GM19099 (cell line): Measurements from ENCODE around the gene ZNF19.

ENCODE experiments used
- POLR2A ChIP-seq: IDR thresholded peaks from 3 replicates; pipeline ENCODE4 v1.6.1; 2011; ENCODE audit warnings: low read depth; ENCODE audit not compliant: insufficient read length; ENCODE audit errors: extremely low read depth

ZNF19 gene

DNA sequence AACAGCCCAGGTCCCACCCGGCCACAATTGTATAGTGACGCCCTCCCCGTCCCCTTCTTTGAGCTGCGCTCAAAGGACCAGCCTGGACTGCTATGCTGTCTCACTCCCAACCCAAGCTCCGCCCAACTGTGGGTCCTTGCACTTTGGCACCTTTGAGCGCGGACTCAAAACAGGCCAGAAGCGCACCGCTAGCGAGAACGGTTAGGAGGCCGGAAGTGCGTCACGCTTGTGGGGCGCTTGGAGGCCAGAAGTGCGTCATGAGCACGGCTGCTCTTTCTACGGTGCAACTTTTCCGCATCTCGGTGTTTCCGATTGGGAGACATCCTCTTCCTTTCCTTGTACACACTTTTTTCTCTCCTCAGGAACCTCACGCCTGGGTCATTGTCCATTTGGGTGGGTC lies at the start of gene ZNF19:
Gene ZNF19, minus strand, starts transcription at position 203 of the 400 bp plus-strand sequence. CDS start 7,210 bp downstream, outside the sequence.
- TF ChIP-seq POLR2A, result no peak

DNA sequence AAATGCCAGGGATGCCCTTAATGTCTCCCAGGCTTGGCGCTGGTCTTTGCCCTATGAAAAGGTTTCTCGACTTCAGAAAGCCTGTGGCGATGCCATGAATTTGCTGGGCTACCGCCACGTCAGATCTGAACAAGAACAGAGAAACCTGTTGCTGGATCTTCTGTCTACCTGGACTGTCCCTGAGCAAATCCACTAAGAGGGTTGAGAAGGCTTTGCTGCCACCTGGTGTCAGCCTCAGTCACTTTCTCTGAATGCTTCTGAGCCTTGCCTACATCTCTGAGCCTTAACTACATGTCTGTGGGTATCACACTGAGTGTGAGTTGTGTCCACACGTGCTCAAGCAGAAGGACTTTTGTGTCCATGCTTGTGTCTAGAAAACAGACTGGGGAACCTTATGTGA lies 48.5 kb upstream of the ZNF19 start:
- no peak for TF ChIP-seq POLR2A

DNA sequence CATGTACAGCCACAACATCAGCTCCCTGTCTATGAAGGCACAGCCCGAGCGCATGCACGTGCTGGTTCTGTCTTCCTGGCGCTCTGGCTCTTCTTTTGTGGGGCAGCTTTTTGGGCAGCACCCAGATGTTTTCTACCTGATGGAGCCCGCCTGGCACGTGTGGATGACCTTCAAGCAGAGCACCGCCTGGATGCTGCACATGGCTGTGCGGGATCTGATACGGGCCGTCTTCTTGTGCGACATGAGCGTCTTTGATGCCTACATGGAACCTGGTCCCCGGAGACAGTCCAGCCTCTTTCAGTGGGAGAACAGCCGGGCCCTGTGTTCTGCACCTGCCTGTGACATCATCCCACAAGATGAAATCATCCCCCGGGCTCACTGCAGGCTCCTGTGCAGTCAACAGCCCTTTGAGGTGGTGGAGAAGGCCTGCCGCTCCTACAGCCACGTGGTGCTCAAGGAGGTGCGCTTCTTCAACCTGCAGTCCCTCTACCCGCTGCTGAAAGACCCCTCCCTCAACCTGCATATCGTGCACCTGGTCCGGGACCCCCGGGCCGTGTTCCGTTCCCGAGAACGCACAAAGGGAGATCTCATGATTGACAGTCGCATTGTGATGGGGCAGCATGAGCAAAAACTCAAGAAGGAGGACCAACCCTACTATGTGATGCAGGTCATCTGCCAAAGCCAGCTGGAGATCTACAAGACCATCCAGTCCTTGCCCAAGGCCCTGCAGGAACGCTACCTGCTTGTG lies 47.8 kb upstream of the ZNF19 start:
- TF ChIP-seq POLR2A, result no peak

DNA sequence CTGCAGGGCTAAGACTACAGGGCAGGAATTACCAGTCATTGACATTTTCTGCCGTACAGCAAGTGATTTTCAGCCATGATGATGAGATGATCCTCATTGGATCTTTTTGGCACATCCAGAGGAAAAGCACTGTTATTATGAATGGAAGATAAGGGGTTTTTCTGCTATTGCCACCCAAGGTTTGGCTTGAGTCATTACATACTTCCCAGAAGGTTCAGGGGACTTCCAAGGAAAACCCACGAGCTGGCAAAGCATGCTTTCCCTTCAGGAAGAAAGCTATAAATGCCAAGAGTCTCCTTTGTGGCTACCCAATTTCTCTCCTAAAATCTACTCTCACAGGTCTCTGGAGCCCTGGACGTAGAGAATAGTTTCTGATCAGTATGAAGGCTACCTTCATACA lies 43.2 kb upstream of the ZNF19 start:
- no peak for TF ChIP-seq POLR2A

- no peak for TF ChIP-seq POLR2A
Measured at GRCh38 chr16:71528863-71529262, 39.7 kb upstream of the ZNF19 start.

DNA sequence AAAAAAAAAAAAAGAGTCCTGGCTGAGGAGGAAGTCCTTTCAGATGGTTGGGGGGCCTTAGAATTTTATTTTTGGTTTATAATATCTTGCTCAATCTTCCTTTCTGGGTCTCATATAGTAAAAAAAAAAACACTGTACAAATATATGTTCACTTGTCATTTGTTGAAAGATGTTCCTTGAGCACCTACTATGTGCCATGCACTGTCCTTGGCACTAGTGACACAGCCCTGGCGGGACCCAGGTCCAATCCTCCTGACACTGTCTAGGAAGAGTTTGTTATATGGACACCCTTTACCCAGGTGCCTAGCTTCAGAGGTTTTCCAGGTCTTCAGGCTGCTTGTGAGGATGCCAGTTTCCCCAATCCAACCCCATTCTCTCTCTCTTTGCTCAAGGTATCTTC lies 39.1 kb upstream of the ZNF19 start:
- no peak for TF ChIP-seq POLR2A

DNA sequence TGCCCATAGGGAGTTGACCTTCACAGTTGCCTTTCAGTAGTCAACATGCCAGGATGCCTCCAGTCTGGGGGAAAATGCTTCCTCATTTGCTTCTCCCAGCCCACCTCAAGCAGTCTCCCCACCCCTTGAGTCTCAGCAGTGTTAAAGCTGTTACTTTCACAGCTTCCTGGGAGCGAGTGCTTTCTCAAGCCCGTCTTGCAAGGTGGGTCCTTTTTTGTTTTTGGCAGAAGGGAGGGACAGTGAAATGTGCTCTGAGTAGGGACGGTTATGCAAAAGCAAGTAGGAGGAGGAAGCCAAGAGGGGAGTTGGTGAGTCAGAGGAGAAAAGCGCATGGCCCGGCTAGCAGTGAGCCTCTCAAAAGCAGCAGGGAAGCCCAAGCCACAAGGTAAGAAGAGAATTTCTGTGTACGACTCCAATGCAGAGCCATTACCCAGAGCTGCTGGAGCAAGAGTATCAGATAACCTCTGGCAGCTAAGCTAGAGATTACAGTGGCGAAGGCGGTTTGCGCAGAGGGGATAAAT lies 37.0 kb upstream of the ZNF19 start, which contains the start of gene CHST4:
Gene CHST4, plus strand, starts transcription at position 316 of the 521 bp plus-strand sequence. CDS start 10,252 bp downstream, outside the sequence.
- TF ChIP-seq POLR2A, result no peak

GRCh38 chr16:71524566-71525553 lies 35.7 kb upstream of the ZNF19 start:
- no peak for TF ChIP-seq POLR2A

- no peak for TF ChIP-seq POLR2A
Measured at GRCh38 chr16:71520550-71520949, 31.4 kb upstream of the ZNF19 start.

DNA sequence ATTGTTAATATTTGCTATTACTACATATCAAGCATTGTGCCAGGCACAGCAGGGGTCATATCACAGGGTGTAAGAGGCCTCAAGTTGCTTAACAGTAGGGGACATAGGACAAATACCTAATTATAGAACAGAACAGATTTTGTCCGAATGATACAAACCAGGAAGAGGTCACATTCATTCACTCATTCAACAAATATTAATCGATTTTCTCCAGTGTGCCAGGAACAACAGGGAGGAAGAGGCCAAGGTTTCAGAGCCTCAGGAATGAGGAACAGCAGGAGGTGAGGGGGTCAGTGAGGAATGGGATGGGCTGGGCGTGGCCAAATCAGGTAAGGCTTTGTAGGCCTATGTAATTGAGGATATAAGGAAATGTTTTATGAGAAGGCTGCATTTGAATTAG lies 25.9 kb upstream of the ZNF19 start:
- no peak for TF ChIP-seq POLR2A

DNA sequence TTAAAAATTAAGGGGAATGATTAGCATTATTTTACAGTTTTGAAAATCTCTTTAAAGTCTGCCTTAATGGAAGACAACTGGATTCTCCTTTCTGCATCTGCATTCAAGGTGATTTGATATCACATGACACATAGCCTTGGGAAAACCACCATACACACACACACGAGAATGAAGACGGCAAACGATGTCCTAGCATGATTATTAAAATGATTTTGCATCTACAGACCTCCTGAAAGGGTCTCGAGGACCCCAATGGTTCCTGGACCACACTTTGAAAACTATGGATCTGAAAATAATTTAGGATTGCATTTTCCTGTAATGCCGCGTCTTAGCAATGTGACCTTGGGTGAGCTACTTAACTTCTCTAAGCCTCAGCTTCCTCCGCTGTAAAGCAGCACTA lies 25.4 kb upstream of the ZNF19 start:
- no peak for TF ChIP-seq POLR2A

GRCh38 chr16:71513302-71513701 lies 24.2 kb upstream of the ZNF19 start:
- TF ChIP-seq POLR2A, result no peak

- no peak for TF ChIP-seq POLR2A
Measured at GRCh38 chr16:71507061-71507460, 17.9 kb upstream of the ZNF19 start.

DNA sequence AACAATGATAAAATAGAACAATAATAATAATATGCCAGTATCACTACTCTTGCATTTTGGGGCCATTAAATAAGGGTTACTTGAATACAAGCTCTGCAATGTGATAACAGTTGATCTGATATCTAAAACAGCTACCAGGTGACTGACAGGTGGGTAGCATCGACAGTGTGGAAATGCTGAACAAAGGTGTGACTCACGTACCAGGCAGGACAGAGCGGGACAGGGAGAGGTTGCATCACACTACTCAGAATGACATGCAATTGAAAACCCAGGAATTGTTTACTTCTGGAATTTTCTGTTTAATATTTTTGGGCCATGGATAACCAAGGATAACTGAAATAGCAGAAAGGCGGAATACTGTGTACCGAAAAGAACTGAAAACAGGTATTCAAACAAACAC lies 15.8 kb upstream of the ZNF19 start:
- TF ChIP-seq POLR2A, result no peak

- no peak for TF ChIP-seq POLR2A
Measured at GRCh38 chr16:71501547-71501946, 12.4 kb upstream of the ZNF19 start.

GRCh38 chr16:71500964-71501363 lies 11.8 kb upstream of the ZNF19 start:
- TF ChIP-seq POLR2A, result no peak

DNA sequence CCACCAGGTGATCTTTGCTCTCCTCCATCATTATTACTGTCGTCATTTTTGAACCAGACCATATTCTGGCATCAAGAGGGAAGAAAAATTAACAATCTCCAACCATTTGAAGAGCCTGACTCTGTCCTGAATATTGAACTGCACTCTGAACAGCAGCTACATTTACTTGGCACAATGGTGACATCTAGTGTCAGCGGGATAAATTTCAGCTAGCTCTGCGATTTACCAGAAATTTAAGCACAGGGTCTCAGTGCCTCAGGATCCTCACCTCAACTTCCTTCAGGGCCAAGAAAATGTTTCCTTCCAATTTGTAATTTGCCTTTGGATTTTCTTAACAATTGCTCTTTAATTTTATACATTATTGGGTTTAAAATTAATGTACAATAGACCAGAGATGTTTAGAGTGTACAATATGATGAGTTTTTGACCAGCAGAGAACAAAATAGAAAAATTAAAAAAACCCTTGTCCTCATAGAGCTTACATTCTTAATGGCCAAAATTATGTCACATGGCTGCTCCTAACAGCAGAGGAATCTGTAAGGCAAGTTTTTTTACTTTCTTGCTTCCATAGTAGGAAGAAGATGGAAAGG lies 10.7 kb upstream of the ZNF19 start:
- no peak for TF ChIP-seq POLR2A
